ENCODE measurements around the gene OSBPL3. TPM values are rescaled to one million over a fixed set of nuclear protein-coding genes. Genes with fewer than 3 reads are reported as not detected.

OSBPL3 gene
- polyA plus RNA-seq, 1 of the 3 experiments (the other 2 are of a cell fraction) = 23.2 TPM

- Histone ChIP-seq H3K9me2 (no peaks in the 10 kb centered on the region), H3K79me2 (ENCODE audit: insufficient read depth) (no peaks in the 10 kb centered on the region), H3F3A (replicated peaks; ENCODE audit: insufficient read depth) (no peaks in the 10 kb centered on the region), H3K27ac (ENCODE audit: low read depth in 2 of 2, low read length in 1 of 2) (no peak overlapping the region), H3K9ac (no peak overlapping the region), H3K36me3 (replicated peaks in 1 of 2; ENCODE audit: control insufficient read depth in 1 of 2, insufficient read depth in 2 of 2, low read length in 1 of 2) (peaks cover 61 to 62% of the 10 kb centered on the region in 2 experiments), H3K27me3 (ENCODE audit: insufficient read depth) (no peaks in the 10 kb centered on the region), H3K9me3 (no peaks in the 10 kb centered on the region), H4K20me1 (ENCODE audit: insufficient read depth) (no peaks in the 10 kb centered on the region), H3K4me3 (ENCODE audit: low read depth in 2 of 2, low read length in 1 of 2) (no peak overlapping the region), H2AFZ (ENCODE audit: low read depth) (no peak overlapping the region), H3K4me1 (ENCODE audit: control insufficient read depth in 1 of 2, insufficient read depth in 2 of 2, low read depth in 1 of 2, low read length in 1 of 2) (no peaks in the 10 kb centered on the region; a peak in 2 of 4 replicates), H3K4me2 (no peak overlapping the region)
- CTCF ChIA-PET = no interaction called here
- no peak for TF ChIP-seq MXI1 (IDR thresholded peaks at IDR 0.05; ENCODE audit: low read depth, low read length)
- TF ChIP-seq SMC3 (IDR thresholded peaks at IDR 0.05; ENCODE audit: low read depth, low read length) = no peak
- TF ChIP-seq GABPA (IDR thresholded peaks at IDR 0.05; ENCODE audit: low read depth) = no peak
- no peak for TF ChIP-seq POLR2AphosphoS5 (IDR thresholded peaks at IDR 0.05; ENCODE audit: low read depth, low read length)
- TF ChIP-seq RFX5 (IDR thresholded peaks at IDR 0.05; ENCODE audit: low read length) = no peak
- TF ChIP-seq TAF1 (IDR thresholded peaks at IDR 0.05; ENCODE audit: borderline replicate concordance, low read depth, low read length) = no peak
- WGBS (ENCODE audit: low lambda C conversion rate) = 87% methylated on average over 2 of the region's 2 CpGs
- POLR2A ChIA-PET = no interaction called here
- DNase-seq = no peak
Measured at GRCh38 chr7:24860611-24861010, 119.4 kb downstream of the OSBPL3 start.

GRCh38 chr7:24858108-24858977 lies 121.6 kb downstream of the OSBPL3 start:
- ChIA-PET POLR2A (no interaction called here), CTCF (interaction anchor here (0.8 to 2.1 kb wide), 6 partner anchors 38 to 236 kb away, joined by 3 to 5 read pairs (median 4); partner anchors contain the start of gene OSBPL3)
- TF ChIP-seq TAF1 (IDR thresholded peaks at IDR 0.05; ENCODE audit: borderline replicate concordance, low read depth, low read length) = no peak
- TF ChIP-seq, protein P1, sequence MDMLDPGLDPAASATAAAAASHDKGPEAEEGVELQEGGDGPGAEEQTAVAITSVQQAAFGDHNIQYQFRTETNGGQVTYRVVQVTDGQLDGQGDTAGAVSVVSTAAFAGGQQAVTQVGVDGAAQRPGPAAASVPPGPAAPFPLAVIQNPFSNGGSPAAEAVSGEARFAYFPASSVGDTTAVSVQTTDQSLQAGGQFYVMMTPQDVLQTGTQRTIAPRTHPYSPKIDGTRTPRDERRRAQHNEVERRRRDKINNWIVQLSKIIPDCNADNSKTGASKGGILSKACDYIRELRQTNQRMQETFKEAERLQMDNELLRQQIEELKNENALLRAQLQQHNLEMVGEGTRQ (IDR thresholded peaks at IDR 0.05; ENCODE audit: borderline replicate concordance, low read depth, low read length) = no peak
- TF ChIP-seq CTCF (IDR thresholded peaks at IDR 0.05) = no peak
- Histone ChIP-seq H3K4me2 (no peak overlapping the region), H3K27me3 (ENCODE audit: insufficient read depth) (no peaks in the 10 kb centered on the region), H4K20me1 (ENCODE audit: insufficient read depth) (no peaks in the 10 kb centered on the region), H3K4me3 (ENCODE audit: low read depth in 2 of 2, low read length in 1 of 2) (no peak overlapping the region), H3F3A (replicated peaks; ENCODE audit: insufficient read depth) (peaks cover 3% of the 10 kb centered on the region), H3K9ac (no peak overlapping the region), H3K36me3 (replicated peaks in 1 of 2; ENCODE audit: control insufficient read depth in 1 of 2, insufficient read depth in 2 of 2, low read length in 1 of 2) (peaks cover 42 to 60% of the 10 kb centered on the region in 2 experiments), H3K9me3 (no peaks in the 10 kb centered on the region), H3K79me2 (ENCODE audit: insufficient read depth) (no peaks in the 10 kb centered on the region), H2AFZ (ENCODE audit: low read depth) (no peak overlapping the region), H3K27ac (ENCODE audit: low read depth in 2 of 2, low read length in 1 of 2) (no peak overlapping the region), H3K9me2 (no peaks in the 10 kb centered on the region), H3K4me1 (ENCODE audit: control insufficient read depth in 1 of 2, insufficient read depth in 2 of 2, low read depth in 1 of 2, low read length in 1 of 2) (peaks cover 0 to 14% of the 10 kb centered on the region in 2 experiments; a peak in 2 of 4 replicates)
- 72% methylated on average over 4 of the region's 4 CpGs for WGBS (ENCODE audit: low lambda C conversion rate)
- DNase-seq = no peak

Measured in SK-N-SH (cell line).